ENCODE results near the gene IGHMBP2. TPM values are rescaled to one million over a fixed set of nuclear protein-coding genes. Genes with fewer than 3 reads are reported as not detected.

IGHMBP2 gene
- total RNA-seq, 1 experiment from 2014 or later, result 27.8 TPM

DNA sequence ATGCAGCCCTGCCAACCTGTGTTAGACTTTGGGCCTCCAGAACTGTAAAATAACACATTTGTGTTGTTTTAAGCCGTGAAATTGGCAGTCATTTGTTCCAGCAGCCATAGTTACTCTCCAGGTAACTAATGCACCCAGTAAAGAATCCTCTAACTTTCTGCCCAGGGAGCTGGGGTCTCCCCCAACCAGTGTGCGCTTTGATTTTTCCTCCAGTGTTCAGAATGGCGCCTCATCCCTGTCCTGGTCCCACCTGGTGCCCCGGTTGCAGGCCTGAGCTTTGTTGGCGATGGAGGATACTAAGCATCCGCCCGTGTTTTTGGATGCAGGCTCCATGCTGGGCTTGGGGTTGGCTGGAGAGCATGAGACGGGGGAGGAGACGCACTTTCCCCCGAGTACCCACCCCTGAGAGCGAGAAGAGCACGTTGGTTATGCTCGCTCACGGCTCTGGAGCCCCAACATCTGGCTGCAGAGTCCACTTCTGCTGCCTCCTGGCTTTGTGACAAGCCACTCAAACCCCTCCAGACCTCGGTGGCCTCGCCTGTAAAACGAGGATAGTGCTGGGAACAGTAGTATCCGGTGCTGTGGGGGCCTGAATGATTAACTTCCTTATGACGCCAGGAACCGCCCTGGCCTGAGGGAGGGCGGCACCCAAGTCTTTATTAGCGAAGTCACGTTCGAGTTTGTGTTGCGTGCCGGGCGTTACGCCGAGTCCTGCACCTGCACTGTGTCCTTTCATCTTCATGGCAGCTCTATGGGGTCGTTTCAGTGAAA is 51.3 kb downstream of the IGHMBP2 start:
- no peak overlapping the region for H3K27ac ChIP-seq (ENCODE audit: low read length)
- DNase-seq (ENCODE audit: low read depth, low spot score), result no peak
- no peak overlapping the region for H3K4me3 ChIP-seq (ENCODE audit: low read depth in 2 of 2, low read length in 2 of 2)
- in situ Hi-C loops (cut with HindIII; ENCODE audit: low pct_unique_long_range_greater_than_20kb, low sequenced_read_pairs) (no loop called here), intact Hi-C loops (cut with micrococcal nuclease; ENCODE audit: unreplicated experiment) (no loop called here)
- peaks cover 3% of the 10 kb centered on the region; the same call in 1 of the 2 replicates for H3K4me1 ChIP-seq (ENCODE audit: control insufficient read depth, insufficient read depth, low read length)
- H3K36me3 ChIP-seq (ENCODE audit: control insufficient read depth, insufficient read depth, low read length), result no peaks in the 10 kb centered on the region
- no peaks in the 10 kb centered on the region for H3K9me3 ChIP-seq (ENCODE audit: control insufficient read depth, insufficient read depth, low read depth, low read length)
- TF ChIP-seq, protein P1, sequence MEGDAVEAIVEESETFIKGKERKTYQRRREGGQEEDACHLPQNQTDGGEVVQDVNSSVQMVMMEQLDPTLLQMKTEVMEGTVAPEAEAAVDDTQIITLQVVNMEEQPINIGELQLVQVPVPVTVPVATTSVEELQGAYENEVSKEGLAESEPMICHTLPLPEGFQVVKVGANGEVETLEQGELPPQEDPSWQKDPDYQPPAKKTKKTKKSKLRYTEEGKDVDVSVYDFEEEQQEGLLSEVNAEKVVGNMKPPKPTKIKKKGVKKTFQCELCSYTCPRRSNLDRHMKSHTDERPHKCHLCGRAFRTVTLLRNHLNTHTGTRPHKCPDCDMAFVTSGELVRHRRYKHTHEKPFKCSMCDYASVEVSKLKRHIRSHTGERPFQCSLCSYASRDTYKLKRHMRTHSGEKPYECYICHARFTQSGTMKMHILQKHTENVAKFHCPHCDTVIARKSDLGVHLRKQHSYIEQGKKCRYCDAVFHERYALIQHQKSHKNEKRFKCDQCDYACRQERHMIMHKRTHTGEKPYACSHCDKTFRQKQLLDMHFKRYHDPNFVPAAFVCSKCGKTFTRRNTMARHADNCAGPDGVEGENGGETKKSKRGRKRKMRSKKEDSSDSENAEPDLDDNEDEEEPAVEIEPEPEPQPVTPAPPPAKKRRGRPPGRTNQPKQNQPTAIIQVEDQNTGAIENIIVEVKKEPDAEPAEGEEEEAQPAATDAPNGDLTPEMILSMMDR (IDR thresholded peaks at IDR 0.05), result no peak
- no peak for TF ChIP-seq SIN3A (IDR thresholded peaks at IDR 0.05; ENCODE audit: borderline replicate concordance, insufficient read depth, low read depth, low read length)
- TF ChIP-seq, protein P2, sequence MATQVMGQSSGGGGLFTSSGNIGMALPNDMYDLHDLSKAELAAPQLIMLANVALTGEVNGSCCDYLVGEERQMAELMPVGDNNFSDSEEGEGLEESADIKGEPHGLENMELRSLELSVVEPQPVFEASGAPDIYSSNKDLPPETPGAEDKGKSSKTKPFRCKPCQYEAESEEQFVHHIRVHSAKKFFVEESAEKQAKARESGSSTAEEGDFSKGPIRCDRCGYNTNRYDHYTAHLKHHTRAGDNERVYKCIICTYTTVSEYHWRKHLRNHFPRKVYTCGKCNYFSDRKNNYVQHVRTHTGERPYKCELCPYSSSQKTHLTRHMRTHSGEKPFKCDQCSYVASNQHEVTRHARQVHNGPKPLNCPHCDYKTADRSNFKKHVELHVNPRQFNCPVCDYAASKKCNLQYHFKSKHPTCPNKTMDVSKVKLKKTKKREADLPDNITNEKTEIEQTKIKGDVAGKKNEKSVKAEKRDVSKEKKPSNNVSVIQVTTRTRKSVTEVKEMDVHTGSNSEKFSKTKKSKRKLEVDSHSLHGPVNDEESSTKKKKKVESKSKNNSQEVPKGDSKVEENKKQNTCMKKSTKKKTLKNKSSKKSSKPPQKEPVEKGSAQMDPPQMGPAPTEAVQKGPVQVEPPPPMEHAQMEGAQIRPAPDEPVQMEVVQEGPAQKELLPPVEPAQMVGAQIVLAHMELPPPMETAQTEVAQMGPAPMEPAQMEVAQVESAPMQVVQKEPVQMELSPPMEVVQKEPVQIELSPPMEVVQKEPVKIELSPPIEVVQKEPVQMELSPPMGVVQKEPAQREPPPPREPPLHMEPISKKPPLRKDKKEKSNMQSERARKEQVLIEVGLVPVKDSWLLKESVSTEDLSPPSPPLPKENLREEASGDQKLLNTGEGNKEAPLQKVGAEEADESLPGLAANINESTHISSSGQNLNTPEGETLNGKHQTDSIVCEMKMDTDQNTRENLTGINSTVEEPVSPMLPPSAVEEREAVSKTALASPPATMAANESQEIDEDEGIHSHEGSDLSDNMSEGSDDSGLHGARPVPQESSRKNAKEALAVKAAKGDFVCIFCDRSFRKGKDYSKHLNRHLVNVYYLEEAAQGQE (IDR thresholded peaks at IDR 0.05; ENCODE audit: insufficient read depth in 1 of 2, low read depth in 2 of 2, low read length in 1 of 2), result no peak
- 0 out of 2 replicates have a peak, but pooled peaks have one; percentile 34 for TF ChIP-seq TCF7L2 (IDR thresholded peaks at IDR 0.05; ENCODE audit: low read depth, low read length)
- no peaks in the 10 kb centered on the region for H3K27me3 ChIP-seq (ENCODE audit: control insufficient read depth, insufficient read depth, low read length)
- ChIA-PET CTCF (interaction anchor here (0.7 kb wide), 1 partner anchor 31 kb away, joined by 4 read pairs; no protein-coding TSS in a partner anchor), POLR2A (no interaction called here)
- BruUV-seq (replicated peaks), result no TSS peak
- ATAC-seq, result peak; percentile 43

DNA sequence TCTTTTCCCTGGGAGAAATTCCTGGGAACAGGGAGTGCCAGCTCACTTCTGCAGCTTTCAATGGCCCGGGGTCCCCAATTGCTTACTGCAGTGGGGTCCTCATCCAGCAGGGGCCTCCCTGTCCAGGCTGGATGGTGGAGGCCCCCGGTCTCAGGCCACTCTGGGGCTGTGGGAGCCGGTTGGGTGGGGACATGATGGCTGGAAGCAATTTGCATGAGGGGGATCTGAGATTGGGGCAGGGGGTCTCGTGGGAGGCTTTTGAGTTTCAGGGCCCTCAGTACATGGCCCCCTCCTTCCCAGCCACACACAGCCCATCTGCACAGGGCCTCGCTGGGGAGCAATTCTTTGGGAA is 51.9 kb downstream of the IGHMBP2 start:
- ChIA-PET CTCF (no interaction called here), POLR2A (no interaction called here)
- Histone ChIP-seq H3K36me3 (ENCODE audit: control insufficient read depth, insufficient read depth, low read length) (no peaks in the 10 kb centered on the region), H3K27me3 (ENCODE audit: control insufficient read depth, insufficient read depth, low read length) (no peaks in the 10 kb centered on the region), H3K4me3 (ENCODE audit: low read depth in 2 of 2, low read length in 2 of 2) (no peak overlapping the region), H3K27ac (ENCODE audit: low read length) (no peak overlapping the region), H3K4me1 (ENCODE audit: control insufficient read depth, insufficient read depth, low read length) (peaks cover 3% of the 10 kb centered on the region; the same call in 1 of the 2 replicates), H3K9me3 (ENCODE audit: control insufficient read depth, insufficient read depth, low read depth, low read length) (no peaks in the 10 kb centered on the region)
- intact Hi-C loops (cut with micrococcal nuclease; ENCODE audit: unreplicated experiment), result no loop called here
- in situ Hi-C loops (cut with HindIII; ENCODE audit: low pct_unique_long_range_greater_than_20kb, low sequenced_read_pairs), result no loop called here
- no TSS peak for BruUV-seq (replicated peaks)
- ATAC-seq, result no peak
- DNase-seq (ENCODE audit: low read depth, low spot score), result no peak
- no peak for TF ChIP-seq POLR2AphosphoS5 (IDR thresholded peaks at IDR 0.05; ENCODE audit: low read depth, low read length)
- TF ChIP-seq, protein P2 (IDR thresholded peaks at IDR 0.05; ENCODE audit: insufficient read depth in 1 of 2, low read depth in 2 of 2, low read length in 1 of 2), result no peak

Measured in Panc1 (cell line).